ENCODE data around the gene CDH6.

The CDH6 gene

DNA sequence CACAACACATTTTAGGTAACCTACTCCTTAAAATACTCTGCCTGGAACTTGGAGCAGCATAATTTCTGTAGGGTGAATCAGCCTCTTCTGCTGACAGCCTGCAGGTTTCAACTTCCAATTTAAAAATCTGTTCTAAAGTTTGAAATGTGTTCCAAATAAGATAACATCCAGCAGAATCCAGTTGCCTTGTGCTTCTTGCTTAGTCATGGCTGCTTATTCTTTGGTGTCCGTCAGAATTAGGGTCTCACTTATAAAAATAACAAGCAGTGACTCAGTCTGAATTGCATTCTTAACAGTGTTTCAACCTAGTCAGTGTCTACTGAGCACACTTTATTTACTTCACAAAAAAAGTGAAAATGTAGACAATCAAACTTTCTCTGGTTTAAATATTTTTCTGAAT is 3.7 kb downstream of the CDH6 start:
- DNase-seq (ENCODE audit: low read depth, low spot score), result no peak

DNA sequence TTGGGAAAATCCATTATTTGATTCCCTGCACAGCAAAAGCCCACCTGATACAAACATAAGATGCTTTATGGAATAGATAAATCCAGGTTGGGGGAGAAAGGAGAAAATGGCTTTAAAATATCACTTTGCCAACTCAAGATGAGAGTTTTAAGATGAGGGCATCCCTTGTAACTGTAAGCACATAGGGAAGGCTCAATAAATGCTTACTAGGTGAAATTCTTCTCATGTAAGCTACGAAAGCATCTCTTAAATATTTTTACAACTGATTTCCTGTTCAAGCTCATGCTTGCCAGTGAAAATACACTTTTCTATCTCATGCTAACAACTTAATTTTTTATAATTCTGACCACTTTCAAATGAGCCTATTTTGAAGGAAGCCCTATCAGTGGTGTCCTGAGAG is 11.5 kb downstream of the CDH6 start:
- DNase-seq (ENCODE audit: low read depth, low spot score), result no peak

DNA sequence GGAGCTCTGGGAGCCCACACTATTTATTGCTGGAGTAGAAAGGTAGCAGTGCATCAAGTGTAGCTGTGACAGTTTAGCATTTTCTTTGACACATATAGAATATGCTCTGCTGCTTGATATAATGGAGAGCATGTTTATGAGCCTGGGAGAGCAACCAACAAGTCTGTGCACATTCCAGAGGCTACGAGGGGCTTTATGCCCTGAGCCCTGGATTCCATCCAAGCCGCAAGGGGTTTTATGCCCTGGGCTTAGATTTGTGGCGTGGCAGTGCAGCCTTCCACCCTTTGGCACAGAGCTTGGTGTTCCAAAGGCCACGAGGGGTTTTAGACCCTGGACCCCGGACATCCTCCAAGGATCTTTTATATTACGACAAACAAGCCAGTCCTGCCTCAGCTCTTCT is 14.6 kb downstream of the CDH6 start:
- DNase-seq (ENCODE audit: low read depth, low spot score), result no peak

DNA sequence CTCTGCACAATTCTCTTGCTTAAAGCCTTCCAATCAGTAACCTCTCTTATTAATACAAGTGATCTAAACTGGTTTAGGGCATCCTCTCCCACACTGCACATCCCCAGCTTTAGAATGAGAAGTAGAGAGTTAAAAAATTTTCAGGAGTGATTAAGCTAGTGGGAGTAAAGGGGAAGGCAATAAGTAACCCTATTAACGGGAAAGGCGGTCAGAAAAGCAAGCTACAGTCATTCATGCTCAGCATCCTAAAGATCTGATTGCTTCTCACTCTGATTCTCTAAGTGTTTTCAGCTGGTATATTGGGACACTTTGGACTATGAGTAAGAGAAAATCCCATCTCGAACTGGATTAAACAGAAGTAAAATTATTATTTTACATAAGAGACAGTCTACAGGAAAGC is 15.8 kb downstream of the CDH6 start:
- no peak for DNase-seq (ENCODE audit: low read depth, low spot score)

DNA sequence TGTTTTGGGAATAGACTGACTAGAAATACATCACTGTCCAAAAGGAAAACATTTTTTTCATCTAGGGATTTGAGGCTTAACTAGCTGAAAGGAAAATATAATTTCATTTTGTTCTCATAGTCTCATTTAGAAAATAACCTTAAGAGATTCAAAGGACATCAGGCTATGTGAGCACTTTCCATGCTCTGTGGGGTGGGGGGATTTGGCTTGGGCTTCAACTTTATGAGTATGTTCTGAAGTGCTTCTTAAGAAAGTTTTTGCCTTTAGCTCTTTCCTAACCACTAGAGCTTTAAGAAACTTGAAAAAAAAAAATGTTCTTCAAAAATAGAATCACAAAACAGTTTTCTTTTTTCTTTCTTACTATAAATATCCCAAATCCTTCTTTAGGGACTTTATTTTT is 17.6 kb downstream of the CDH6 start:
- no peak for DNase-seq (ENCODE audit: low read depth, low spot score)

DNA sequence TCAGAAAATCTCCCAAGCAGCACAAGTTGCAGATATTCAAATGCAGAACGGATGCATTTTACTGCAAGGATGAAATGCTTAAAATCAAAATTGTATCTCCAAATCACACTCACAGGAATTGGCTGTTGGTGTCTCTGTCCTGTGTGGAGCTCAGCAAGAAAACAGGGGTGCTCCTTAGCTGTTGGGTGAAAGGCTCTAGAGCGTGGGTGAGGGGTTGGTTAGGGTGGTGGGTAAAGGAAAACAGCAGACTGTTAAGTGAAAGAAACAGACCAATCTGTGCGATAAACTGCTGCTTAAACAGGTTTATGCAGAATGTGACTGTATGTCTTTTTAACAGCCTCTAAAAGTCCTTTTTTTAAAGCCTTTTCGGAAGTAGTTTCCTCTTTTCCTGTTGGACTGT is 19.8 kb downstream of the CDH6 start:
- DNase-seq (ENCODE audit: low read depth, low spot score), result no peak

DNA sequence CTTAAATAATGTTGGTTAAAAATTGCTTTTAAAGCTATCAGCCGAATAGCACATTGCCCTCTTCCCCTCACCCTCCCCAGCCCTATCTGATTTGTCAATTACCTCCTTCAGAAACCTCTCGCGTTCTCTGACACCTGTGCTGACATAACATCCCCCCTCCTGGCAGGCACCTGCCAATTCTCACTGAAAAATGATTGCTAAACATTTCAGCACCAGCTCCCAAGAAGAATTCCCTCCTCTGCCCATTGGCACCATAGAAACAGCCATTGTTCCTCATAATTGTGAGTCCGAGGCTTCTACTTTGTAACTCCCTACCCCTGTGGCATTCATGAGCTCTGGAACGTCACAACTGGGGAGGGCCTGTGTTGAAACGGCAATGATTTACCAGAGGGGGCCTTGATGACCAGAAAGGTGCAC is 20.2 kb downstream of the CDH6 start:
- DNase-seq (ENCODE audit: low read depth, low spot score), result no peak

DNA sequence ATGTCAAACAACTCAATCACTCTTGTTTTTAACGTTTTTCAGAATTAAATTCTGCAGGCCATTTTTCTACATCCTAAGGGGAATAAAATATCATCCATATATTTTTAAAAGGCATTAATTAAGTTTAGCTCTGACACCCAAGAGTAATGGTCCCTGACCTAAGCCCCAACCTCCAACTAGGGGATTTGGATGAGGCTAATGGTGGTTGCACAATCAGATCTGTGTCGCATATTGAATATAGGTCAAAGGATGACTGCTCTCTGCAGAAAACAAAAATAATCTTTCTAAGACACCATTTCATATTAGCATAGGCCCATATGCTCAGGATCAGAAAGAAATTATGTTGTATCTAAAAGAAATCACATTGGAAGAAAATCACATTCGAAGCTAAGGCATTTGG is 20.7 kb downstream of the CDH6 start:
- DNase-seq (ENCODE audit: low read depth, low spot score), result no peak

DNA sequence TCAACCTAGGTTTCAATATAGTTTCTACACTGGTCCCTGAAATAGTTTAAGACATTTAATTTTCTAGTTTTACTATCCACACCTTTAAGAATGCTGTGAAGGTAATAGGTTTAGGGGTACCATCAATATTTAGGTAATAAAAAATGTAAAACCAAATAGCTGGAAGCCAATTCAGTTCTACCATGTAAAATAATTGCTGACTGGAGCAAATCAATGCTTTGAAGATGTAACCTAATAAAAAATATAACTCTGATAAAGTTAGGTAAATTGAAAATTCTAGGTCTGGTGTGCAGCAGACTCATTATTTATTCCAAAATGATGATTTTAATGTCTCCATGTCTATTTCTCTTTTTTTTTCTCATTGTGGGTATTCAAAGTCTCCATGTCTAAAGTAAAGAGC is 21.8 kb downstream of the CDH6 start:
- DNase-seq (ENCODE audit: low read depth, low spot score), result no peak

DNA sequence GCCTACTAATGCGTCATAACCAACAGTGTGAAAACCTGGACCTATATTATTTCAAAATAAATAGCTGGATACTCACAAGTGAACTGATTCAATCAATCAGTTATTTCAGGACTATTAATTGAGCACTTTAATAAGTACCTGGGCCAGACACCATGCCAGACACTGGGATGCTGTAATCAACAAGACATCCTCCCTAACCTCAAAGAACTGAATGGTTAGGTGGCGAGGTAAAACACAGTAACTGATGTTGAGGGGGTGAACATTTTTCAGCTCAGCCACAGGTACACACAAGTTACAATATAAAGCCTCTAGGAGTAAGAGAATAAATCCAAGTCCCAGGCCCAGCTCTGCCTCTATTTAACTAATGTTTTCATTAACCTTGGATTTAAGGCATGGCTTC is 24.0 kb downstream of the CDH6 start:
- DNase-seq (ENCODE audit: low read depth, low spot score), result no peak

DNA sequence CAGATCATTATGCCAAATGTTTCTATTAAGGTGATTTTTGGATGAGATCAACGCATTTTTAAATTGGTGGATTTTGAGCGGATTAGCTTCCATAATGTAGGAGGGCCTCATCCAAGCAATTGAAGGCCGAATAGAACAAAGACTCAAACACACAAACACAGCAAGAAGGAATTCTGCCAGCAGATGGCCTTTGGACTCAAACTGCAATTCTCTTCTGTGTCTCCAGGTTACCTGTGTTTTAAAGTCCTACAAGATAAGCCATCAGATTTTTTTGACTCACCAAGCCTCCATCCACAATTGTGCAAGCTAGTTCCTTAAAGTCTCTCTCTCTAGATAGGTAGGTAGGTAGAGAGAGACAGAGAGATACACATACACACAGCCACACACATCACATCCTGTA is 25.5 kb downstream of the CDH6 start:
- no peak for DNase-seq (ENCODE audit: low read depth, low spot score)

DNA sequence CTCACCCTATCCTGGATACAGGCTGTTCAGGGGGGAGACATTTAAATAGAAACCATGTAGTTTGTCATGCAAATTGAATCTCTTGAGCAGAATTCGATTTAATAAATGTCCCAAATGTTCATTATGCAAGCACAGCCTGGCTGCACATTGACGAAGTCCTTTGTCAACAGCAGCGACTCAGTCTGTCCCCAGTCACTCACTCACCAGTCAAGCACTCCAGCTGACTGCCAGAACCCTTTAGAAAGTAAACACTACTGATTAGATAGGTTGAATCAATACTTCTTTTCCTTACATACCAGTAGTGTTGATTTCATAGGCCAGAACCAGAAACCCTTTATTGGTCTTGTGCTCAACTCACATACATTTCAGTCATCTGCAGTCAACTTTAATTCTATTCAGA is 27.5 kb downstream of the CDH6 start:
- DNase-seq (ENCODE audit: low read depth, low spot score), result no peak

DNA sequence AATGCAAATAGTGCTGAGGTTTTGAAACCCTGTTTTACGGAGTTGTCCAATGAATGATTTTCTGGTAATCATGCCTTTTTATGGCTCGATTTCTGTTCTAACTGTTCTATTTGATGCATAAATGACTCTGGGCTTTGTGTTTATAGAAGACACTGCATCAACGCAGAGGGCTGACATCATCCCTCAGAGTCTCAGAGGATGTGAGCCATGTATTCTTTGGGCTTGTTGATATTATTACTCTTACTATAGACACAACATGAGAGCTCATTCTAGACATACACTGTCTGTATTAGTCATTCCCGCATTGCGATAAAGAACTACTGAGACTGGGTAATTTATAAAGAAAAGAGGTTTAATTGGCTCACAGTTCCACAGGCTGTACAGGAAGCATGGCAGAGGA is 31.6 kb downstream of the CDH6 start:
- DNase-seq (ENCODE audit: low read depth, low spot score), result peak; percentile 78

DNA sequence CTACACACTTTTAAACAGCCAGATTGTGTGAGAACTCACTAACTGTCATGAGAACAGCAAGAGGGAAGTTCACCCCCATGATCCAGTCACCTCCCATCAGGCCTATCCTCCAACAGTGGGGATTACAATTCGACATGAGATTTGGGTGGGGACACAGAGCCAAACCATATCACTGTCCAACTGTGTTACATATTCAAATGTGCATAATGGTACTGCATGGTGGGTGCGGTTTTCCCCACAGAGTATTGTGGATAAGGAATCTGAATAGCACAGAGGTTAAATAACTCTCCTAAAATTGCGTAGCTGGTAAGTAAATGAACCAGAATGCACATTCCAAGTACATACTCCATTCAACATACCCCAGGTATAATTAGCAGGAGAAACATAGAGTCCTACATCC is 32.1 kb downstream of the CDH6 start:
- DNase-seq (ENCODE audit: low read depth, low spot score), result no peak

DNA sequence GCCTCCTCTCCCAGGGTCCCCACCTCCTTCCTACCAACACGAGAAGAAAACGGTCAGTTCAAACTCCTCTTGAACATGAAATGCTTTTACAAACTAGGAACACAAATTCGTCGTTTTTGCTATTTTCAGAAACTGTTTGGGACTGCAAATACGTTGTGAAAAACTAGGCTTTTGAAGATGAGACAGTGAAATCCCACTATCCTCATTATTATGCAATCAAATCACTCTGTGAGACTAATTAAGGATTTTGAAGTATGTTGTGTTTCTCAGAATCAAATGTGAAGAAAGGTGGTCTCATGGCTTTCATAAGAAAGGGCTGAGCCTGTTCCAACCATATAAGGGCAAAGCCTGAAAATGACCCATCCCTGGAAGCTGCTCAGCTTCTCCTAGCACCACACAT is 33.2 kb downstream of the CDH6 start:
- DNase-seq (ENCODE audit: low read depth, low spot score), result no peak

DNA sequence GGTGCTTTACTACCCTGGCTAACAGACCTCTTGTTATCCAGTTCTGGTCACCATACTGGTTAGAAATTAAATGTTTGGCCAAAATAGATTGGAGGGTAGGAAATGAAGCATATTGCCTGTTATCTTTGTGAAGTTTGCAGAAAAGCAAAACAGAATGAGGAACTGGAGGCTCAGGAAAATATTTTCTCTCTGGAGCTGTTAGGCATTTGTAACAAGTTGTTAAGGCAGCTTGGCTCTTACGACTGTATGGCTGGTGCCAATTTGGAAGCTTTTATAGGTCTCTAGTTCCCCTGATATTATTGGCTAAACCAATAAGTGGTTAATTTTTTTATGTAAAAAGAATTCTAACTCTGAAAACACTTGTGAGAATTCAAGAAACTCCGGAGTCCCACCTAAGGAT is 35.8 kb downstream of the CDH6 start:
- no peak for DNase-seq (ENCODE audit: low read depth, low spot score)

DNA sequence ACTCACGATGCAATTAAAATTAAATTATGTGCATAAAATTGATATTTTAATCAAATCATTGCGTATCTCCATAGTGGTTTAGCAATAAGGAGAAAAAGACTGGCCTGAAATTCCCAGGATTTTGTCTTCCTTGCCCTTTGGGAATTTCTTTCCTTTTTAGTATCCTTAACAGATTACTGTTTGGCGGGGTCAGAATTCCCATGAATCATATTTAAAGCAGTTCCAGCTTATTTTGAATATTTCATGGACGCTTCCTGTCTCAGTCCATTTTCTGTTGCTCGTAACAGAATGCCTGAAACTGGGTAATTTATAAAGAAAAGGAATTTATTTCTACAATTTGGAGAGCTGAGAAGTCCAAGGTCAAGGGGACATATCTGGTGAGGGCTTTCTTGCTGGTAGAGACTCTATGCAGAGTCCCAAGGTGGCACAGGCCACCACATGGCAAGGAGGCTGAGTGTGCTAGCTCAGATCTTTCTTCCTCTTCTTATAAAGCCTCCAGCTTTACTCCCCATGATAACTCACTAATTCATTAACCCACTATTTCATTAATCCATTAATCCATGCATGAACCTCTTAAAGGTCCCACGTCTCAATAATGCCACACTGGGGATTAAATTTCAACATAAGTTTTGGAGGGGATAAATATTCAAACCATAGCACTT is 37.8 kb downstream of the CDH6 start:
- DNase-seq (ENCODE audit: low read depth, low spot score), result no peak

DNA sequence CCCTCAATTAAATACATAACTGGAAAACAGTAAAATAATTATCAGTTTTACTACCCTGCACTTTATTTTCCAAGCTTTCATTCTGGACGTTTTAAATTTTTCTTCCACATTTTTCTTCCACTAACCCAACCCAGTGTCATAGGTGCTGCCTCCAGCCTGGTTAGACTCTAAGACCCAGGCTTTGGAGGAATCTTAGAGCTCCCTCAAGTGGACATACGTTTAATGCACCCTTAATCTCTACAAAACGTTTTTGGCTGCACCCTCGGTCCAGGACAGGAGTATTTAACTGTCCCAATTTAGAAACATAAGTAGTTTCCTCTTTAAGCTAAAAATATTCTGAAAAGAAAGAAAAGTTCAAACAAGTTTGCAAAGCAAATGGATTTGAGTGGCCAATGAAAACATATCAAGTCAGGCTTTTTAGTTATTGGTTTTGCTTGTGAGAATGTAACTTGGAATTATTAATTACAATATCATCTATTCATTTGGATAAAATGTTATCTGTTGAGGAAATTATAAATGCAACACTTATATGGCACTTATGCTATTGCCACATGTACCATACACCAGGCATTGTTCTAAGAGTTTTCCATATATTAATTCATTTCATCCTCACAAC is 38.9 kb downstream of the CDH6 start:
- no peak for DNase-seq (ENCODE audit: low read depth, low spot score)

DNA sequence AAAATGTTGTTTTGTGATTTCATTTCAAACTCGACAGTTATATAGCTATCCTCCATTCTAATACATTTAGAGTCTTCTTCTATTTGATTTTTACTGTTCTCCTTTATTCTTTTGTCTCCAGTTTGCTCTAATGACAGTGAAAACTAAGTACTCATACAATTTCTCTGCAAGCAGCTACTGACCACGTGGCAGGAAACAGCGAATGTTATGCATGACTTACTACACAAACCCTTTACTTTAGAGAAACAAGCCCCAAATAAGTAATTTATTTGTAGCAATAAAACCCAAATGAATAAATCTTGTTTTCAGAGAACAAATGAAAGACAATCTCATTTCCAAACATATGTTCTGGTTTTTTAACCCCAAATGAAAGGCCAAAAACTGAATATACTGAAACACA is 41.9 kb downstream of the CDH6 start:
- no peak for DNase-seq (ENCODE audit: low read depth, low spot score)

DNA sequence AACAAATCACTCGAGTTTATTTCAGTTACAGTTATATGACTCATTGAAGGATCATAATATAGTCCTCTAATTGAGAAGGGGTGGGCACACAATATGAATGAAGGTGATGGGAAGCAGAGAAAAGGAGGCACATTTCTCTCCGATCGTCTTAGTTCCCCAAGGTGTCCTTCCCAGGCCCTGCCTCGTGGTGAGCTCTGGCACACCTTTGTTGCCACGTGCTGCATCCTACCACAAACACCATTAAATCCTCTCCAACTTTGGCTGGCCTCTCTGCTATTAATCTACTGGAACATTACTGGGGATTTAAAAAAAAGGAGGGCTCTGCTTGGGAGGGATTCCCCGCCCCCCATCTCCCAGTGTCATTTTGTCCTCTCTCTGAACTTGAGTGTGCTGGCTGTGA is 42.9 kb downstream of the CDH6 start:
- no peak for DNase-seq (ENCODE audit: low read depth, low spot score)

DNA sequence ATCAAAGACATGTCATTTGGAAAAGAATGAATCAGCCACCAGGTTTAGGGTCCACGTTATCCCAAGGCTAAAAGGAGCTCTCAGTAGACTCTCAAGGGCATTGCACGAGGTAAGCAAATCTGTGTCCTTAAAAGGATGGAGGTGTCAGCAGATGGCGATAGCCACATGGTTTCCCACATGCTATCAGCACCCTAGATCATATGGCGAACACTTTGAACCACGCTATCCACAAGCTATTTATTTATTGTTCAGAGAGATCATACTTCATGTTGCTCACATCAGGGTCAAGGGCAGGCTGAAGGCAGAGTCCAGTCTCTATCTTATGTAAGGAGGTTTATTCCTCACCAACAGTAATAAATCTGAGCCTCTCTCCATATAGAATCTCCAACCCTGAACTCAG is 43.7 kb downstream of the CDH6 start:
- no peak for DNase-seq (ENCODE audit: low read depth, low spot score)

DNA sequence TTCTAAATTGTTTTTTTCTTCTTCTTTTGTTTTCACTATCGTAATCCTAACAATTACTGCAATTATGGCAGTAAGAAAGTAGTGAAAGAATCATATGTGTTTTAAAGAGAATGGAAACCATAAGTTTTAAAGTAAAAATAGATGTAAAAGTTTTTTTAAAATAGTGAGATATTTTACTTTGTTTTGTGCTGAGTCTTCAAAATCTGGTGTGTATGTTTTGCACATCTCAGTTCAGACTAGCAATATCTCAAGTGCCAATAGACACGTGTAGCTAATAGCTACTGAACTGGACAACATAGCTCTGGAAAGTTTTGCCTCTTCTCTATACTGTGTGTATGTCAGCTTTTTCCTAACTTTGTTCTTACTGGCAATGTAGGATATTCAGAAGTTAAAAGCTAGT is 45.0 kb downstream of the CDH6 start:
- no peak for DNase-seq (ENCODE audit: low read depth, low spot score)

DNA sequence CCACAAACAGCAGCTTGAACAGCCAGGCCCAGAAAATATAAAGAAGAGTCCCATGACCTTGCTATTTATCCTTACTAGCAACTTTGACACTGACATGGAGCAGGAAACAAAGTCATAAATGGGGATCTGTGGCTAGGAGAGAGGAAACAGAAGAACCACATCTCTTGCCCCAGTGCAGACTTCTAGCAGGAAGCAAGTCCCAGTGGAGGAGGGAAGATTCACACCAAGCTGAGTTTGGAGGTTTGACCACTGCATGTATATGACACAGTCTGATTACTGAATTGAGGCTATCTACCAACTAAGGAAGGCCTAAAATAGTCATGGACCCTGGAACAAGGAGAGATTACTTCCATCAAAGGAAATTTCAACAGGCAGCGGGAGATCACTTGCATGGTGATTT is 51.4 kb downstream of the CDH6 start:
- no peak for DNase-seq (ENCODE audit: low read depth, low spot score)

DNA sequence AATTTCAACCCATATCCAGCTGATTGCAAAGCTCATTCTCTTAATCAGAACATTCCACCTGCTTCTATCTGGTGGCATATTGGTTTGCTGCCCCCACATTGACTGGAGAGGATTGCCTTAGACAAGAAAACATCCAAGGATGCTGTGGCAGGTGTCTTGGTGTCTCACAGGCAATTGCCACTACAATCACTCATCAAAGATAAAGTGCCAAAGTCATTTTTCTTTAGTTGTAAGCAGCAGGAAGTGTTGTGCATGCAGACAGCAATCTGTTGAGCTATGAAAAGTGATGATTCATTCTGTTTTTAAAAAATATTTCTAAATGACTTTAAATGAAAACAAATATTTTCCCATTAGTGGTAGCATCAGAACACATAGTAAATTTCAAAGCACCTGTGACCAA is 53.9 kb downstream of the CDH6 start:
- no peak for DNase-seq (ENCODE audit: low read depth, low spot score)
